NCI-H82 treated with DMSO at 0.1 percent for 48 hours (cell line): ENCODE results near the gene FUT3.
"Not testable (repeated sequence)": the region's sequence is repeated elsewhere in the genome, so short reads cannot be mapped to it uniquely, and the experiment has no call there.

ENCODE experiments used
- DNase-seq: peaks from one replicate; lab custom pipeline; 2025; ENCODE audit not compliant: unreplicated experiment; lab: John Stamatoyannopoulos, UW

The FUT3 gene

DNA sequence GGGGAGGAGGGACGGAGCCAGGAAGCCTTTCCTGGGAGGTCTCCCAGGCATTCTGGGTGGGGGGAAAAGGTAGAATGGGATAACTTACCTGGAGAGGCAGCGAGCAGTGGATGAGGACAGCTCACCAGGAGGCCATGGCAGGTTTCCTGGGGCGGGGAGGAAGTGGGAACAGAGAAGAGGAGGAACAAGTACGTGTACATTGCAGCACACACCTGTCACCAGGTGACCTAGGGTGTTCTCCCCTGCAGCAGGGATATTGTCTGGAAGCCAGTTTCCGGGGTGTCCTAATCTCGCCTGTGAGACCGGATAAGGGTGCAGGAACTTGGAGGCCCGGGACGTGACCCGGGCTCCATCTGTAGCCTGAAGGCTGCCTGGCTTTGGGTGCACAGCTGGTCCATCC lies at the start of gene FUT3:
Gene FUT3 (minus strand): TSS at position 148 of the 400 bp plus-strand sequence.
- no peak for DNase-seq

DNA sequence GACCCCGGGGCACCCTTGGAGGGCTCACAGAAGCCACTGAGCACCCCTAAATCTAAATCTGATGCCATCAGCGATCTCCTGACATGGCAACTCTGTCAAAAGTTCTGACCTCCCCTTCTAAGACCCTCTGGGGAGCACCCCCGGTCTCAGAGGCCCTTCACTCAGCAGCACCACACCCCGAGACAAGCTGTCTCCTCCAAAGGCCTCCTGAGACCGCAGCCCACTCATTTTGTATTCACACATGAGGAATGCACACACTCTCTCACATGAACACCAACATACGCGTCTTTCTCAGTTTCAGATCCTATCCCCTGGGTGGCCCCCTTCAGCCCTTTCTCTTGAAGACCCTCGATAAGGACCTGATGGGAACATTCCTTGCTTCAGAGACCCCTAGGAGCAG lies 49.7 kb upstream of the FUT3 start:
- no peak for DNase-seq

DNA sequence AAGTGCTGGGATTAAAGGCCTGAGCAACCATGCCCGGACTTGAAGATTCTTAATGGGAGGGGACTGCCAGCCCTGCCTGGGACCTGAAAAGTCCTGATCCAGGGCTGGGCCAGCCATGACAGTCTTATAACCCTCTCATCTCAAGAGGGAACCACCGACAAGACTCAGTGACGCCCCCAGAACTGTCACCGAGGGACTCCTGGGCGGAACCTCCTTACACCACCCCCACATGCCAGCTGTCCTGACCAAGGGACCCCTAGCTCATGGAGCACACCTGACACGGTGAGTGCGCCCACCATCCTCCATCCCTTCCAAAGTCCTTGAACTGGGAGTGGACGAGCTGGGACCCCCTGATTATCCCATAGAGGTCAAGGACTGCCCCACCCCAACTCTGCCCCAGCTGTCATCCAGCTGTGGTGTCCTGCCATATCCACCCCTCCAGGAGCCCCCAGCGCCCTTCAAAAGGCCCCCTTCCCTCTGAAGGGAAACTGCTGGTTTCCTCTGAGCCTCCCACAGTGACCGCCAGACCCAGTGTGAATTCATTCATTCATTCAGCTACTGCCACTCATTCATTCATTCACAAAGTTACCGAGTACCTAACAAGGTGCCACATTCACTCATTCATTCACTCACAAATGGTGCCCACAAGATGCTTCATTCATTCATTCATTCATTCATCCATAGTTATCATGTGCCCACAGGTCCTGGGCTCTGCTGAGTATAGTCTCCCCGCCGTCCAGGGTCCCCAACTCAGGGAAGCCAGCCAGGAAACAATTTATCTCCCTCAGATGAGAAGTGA lies 48.7 kb upstream of the FUT3 start:
- DNase-seq: no peak

DNA sequence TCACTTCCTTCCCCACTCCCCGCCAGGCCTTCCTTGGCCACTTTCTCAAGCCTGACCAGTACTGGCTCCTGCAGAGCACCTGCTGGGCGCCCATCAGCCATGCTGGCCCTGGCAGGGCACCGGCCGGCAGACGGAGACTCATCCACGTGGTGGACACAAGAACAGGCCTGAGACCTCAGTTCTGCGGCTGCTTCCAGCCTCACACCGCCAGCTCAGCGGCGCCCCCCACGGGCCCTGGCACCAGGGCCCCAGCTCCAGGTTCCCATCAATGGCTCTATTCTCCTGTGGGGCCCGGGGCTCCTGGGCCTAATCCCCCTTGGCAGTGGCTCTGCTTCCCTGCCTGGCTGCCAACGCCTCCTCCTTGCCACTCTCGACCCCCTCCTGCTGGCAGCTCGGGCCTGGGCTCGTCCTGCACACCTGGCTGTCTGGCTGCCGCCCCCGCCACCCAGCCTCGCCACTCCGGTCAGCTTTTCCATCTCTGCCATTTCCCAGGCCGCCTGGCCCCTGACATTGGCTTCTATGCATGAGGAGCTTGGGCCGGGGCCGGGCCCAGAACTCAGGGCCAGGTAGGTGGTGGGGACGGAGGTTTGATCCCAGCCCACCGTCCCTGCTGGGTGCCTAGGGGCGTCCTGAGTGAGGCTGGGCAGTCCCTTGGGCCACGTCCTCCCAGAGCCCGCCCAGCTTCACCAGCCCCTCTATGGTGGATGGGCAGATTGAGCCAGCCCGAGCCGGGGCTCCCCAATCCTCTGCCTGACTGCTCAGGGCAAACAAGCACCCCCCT lies 46.1 kb upstream of the FUT3 start:
- DNase-seq: no peak

DNA sequence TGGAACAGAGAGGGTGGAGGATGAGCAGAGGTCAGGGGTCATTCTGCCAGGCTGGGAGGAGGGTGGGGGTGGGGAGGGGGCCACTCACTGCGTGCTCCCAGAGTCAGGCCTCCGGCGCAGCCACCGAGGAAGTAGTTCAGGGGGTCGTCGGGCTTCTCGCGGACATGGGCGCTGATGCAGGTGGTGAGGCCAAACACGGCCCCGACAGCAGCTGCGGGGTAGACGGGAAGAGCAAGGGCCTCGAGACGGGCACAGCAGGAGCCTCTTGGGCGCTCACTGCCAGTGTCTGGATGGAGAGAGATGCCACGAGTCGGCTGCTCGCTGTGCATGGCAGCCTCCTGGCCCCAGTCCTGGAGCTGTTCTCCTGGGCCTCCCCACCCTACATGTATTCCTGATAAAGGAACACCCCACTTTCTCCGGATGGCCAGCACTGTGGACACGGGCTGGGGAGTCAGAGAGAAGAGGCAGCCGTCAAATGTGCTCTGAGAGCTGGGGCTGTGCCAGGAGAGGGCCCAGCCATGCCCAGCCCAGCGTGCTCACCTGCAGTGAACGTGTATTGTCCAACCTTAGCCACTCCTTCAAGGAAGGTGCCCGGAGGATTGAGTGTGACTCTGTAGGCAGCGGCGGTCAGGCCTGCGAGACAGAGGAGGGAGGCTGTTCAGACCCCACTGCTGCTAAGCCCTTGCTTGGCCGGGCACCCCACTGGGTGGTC lies 45.3 kb upstream of the FUT3 start:
- no peak for DNase-seq

DNA sequence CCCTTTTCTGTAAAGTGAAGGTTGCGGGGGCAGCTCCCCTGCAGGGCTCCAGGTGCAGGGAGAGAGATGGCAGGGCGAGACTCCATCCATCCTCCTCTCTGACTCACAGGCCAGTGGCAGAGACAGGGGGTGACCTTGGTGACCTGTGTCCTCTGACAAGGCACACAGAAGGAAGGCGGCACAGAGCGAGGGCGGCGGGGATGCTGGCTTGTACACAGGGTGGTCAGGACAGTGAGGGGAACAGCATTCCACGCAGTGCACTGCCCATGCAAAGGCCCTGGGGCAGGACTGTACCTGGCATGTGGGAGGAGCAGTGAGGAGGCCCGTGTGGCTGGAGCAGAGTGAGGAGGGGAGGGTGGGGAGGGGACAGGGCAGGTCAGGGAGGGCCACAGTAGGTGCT lies 44.6 kb upstream of the FUT3 start:
- DNase-seq: no peak

DNA sequence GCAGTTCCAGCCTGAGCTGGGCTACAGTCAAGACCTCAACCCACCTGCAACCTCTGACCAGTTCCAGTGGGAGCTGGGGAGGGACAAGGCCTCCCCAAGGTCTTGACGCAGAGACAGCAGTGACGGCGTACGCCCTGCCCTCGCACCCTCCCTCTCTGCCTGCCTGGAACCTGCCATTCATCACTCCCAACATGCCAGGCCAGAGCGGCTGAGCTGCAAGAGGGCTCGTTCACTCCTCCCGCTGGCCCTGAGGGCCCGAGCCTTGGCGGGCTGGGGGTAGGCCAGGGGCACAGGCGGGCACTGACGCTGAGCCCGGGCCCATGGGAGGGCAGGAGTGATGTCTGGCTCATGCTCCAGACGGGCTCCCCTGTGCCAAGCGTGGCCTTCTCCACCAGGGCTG lies 44.2 kb upstream of the FUT3 start:
- no peak for DNase-seq

DNA sequence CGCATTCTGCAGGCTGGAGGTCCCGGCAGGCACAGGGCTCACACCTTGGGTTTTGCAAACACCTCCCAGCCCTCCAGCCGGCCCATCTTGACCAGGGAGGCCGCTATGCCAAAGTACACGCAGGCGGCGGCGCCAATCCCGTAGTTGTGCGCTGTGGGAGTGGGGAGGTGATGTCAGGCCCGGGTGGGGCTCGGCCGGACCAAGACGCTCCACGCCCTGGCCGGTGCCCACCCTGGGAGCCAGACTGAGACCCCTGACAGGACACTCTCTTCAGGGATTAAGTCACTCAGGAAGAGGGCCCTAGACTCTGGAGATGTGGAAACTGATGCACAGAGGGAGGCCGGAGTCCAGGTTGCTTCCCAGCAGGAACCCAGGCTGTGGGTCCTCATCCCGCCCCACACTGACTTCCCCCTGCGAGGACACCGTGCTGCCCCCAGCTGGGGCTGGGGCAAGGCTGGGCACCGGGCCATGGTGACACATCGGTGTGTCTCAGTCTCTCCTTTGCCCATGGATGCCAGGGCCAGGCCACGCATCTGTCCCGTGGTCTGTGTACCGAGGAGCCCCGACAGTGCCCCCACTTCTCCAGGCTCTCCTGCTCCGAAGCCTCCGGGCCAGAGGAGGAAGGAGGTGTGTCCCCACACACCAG lies 43.6 kb upstream of the FUT3 start:
- no peak for DNase-seq

DNA sequence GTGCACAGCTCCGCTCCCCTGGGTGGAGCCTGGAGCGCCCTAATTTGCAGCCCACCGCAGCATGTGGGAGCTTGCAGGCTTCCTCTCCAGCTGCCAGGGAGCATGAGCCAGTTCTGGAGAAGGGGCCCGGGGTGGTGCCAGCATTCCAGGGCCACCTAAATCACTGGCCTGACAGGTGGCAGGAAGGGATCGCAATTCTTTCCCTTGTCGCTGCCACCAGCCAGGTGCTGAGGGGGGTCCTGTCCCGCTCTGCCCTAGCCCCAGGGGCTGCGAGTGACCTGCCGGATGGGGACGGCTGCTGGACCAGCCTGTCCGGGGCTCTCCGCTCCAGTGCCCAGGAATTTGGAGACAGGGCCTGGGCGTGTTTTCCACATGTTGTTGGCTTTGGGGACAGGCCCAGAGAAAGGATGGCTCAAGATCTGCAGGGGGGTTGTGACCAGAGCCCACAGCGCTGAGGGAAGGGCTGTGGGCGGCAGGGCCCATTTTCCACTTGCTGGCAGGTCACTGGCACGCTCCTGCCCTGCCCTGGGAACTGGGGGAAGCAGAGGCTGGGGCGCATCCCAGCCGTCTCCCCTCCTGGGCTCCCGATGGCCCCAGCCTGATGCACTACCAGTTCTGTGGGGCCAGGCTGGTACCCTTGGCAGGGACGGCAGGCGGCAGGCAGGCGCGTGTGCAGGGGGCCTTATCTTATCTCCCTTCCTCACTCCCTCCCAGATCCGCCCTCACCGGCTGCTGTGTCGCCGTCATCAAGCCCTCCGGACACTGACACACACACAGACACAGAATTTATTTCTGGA lies 42.9 kb upstream of the FUT3 start:
- DNase-seq: no peak

DNA sequence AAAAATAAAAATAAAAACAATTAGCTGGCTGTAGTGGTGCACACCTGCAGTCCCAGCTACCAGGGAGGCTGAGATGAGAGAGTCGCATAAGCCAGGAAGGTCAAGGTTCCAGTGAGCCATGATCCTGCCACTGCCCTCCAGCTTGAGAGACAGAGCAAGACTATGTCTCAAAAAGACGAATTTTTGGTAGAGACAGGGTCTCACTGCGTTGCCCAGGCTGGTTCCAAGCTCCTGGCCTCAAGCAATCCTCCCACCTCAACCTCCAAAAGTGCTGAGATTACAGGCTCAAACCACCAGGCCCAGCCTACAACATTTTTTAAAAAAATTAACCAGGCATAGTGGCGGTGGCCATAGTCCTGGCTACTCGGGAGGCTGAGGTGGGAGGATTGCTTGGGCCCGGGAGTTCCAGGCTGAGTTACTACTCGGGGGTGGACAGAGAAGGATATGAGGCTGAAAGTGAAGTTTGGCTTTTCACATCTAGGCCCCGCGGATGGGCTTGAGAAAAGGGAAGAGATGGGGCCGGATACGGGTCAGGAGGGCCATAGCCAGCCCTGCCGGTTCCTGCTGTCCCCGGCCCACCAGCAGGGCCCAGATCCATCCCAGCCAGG lies 42.2 kb upstream of the FUT3 start:
- DNase-seq: no peak

DNA sequence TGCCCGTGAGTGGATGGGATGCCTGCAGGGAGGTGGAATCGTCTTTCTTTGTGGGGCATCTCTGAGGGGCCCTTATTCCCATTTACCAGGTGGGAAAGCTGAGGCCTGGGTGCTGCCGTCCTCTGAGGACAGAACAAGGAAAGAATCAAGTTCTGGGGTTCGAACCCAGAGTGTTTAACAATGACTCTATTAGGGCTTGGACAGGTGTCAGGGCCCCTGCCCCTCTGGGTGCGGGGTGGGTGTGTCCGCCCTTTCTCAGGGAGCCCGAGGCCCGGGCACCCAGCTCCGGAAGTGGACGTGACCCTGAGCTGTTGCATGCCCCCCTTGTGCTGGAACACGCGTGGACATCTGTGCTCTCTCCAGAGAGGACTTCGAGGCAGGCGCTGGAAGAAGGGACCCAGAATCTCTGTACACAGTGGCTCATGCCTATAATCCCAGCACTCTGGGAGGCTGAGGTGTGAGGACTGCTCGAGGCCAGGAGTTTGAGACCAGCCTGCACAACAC lies 41.6 kb upstream of the FUT3 start:
- no peak for DNase-seq

DNA sequence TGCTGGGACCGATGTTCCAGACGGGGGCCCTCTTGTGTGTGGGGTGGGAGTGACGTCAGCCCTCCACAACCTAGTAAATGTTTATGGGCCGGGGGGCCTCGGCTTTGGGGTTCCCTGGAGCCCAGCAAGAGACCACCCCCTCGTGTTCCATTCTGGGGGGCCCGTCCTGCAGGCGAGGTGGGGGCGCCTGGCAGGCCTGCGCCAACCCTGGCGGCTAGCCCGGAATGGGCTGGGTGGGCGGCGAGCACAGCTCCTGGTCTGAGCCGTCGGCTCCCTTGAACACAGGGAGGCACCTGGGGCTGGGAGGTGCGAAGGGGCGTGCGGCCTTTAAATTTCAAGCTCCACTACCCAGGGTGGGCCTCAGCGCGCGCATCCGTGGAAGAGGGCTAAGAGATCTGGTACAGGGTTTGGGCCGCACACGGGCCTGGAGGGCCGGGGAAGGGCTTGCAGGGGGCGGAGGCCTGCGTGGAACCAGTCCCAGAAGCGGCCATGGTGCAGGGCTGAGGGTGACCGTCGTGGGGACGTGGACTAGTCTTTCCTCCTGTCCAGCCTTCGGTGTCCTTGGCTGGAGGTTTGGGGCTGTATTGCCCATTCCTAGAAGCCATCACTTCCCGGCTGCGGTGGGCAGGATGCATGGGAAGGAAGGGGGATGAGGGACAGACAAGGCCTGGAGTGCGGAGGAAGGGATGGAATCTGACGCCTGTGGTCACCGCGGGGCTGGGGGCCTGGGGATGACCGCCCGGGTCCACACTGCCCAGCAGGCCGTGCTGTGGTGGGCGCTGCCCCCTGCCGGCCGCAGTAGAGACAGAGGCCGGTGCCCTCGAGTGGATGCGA lies 40.9 kb upstream of the FUT3 start:
- no peak for DNase-seq

DNA sequence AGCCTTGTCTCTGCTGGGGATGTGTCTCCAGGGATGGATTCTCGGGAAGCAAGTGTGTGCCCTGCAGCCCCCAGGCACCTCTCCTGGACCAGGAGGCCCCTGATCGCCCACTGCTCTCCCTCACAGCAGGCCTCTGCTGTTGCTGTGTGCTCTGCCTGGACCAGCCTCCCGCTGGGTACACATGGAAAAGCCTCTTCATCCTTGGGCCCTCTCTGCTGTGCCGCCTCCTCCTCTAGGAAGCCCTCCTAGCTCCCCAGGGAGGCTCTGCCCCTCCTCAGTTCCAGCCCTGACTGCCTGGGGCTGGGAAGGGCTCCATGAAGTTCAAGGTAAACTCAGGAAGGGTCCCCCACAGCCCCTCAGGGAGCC lies 40.3 kb upstream of the FUT3 start:
- no peak for DNase-seq

DNA sequence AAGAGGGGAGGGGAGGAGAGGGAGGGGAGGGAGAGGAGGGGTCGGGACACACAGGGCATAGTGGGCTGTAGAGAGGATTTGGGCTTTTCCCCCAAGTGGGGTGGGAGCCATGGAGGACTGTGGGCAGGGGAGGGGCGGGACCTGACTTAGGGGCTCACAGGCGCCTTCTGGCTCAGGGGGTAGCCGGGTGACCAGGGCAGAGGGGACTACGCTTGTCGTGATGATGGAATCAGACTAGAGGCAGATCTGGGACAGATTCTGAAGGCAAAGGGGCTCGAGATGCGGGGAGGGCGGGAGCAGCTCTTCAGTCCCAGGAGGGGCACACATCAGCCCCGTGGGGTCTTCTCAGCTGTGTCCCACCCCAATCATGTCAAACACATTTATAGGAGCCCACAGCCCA lies 38.9 kb upstream of the FUT3 start:
- DNase-seq: no peak

DNA sequence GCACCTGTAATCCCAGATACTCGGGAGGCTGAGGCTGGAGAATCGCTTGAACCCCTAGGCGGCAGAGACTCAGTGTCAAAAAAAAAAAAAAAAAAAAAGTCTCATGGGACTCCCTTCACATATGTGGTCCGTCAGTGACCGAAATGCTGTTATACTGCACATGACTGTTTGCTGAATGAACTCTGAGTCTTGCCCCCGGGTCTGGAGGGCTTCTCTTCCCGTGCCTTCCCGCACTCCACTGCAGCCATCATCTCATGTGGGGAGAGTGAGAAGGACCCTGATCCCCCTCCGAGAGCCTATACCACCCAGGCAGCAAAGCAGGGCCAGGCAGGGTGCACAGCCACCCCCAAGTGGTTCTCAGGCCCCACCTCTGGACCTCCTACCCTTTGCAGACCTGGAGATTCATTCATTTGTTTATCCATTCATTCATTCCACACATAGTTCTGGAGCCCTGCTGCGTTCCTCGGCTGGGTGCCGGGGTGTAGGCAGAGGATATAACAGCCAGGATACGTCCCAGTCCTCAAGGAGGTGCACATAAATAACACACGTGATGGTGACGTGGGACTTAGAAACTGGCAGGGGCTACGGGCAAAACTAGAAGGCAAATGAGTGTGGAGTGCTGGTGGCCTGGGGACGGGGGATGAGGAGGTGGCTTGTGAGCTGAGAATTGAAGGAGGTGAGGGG lies 38.2 kb upstream of the FUT3 start:
- DNase-seq: no peak

DNA sequence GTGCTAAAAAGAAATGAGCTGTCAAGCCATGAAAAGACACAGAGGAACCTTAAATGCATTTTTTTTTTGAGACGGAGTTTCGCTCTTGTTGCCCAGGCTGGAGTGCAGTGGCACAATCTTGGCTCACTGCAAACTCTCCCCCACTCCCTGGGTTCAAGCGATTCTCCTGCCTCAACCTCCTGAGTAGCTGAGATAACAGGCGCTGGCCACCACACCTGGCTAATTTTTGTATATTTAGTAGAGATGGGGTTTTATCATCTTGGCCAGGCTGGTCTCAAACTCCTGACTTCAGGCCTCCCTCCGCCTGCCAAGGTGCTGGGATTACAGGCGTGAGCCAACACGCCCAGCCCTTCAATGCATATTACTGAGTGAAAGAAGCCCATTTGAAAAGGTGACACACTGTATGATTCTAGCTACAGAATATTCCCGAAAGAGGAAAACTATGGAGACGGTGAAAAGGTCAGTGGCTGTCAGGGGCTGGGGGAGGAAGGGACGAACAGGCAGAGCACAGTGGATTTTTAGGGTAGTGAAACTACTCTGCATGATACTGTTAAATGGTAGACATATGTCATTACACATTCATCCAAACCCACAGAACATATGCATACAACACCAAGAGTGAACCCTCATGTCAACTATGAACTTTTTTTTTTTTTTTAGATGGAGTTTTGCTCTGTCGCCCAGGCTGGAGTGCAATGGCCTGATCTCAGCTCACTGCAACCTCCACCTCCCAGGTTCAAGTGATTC lies 33.0 kb upstream of the FUT3 start:
- DNase-seq: not testable (repeated sequence)

DNA sequence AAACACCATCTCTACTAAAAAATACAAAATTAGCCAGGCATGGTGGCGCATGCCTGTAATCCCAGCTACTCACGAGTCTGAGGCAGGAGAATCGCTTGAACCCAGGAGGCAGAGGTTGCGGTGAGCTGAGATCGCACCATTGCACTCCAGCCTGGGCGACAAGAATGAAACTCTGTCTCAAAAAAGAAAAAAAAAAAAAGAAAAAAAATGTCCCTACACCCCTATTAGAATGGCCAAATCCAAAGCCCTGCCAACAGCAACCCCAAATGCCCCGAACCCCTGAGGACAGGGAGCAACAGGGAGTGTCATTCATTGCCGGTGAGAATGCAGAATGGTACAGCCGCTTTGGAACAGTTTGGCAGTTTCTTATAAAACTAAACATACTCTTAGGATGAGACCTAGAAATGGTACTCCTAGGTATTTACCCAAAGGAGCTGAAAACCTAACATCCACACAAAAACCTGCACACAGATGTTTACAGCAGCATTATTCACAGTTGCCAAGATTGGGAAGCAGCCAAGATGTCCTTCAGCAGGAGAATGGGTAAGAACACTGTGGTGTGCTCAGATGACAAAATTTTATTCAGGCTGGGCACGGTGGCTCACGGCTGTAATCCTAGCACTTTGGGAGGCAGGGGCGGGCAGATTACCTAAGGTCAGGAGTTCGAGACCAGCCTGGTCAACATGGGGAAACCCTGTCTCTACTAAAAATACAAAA lies 32.1 kb upstream of the FUT3 start:
- DNase-seq: not testable (repeated sequence)
